Kidney (tissue), 14 donors: Measurements from ENCODE around the gene ALDH1B1. TPM values are rescaled to one million over a fixed set of nuclear protein-coding genes. Genes with fewer than 3 reads are reported as not detected.

ENCODE experiments used
- DNase-seq, 5 donors: peaks; one replicate each; pipeline ENCODE4 v3.0.0-alpha.2; 2013 to 2020
- FAIRE-seq: peaks from 2 replicates; lab custom pipeline; 2012; peaks lifted over from hg19 to GRCh38; lab: Jason Lieb, UNC
- H3K27ac ChIP-seq, 2 donors: one replicate each; pipeline ENCODE4 v1.7.0; 2013; ENCODE audit warnings: low read depth in 2 of 2, low read length in 2 of 2, inconsistent platforms in 1 of 2
- H3K27me3 ChIP-seq: one replicate; pipeline ENCODE4 v1.7.1; 2013; ENCODE audit warnings: low read length, inconsistent platforms; ENCODE audit not compliant: control insufficient read depth, insufficient read depth
- H3K36me3 ChIP-seq, 3 donors: one replicate each; pipeline versions ENCODE4 v1.7.0 to v1.7.1; 2013; ENCODE audit warnings: low read length in 3 of 3, control low read depth in 1 of 3, inconsistent platforms in 1 of 3; ENCODE audit not compliant: insufficient read depth in 3 of 3, control insufficient read depth in 2 of 3
- H3K4me1 ChIP-seq, 3 donors: one replicate each; pipeline versions ENCODE4 v1.7.0 to v1.7.1; 2013; ENCODE audit warnings: low read length in 3 of 3, inconsistent platforms in 1 of 3, low read depth in 1 of 3; ENCODE audit not compliant: control insufficient read depth in 2 of 3, insufficient read depth in 2 of 3
- H3K4me3 ChIP-seq, 3 donors: one replicate each; pipeline versions ENCODE4 v1.7.0 to v1.8.1; 2013; ENCODE audit warnings: low read length in 3 of 3, control low read depth in 1 of 3, inconsistent platforms in 1 of 3
- H3K9ac ChIP-seq, 3 donors: one replicate each; pipeline versions ENCODE4 v1.7.0 to v1.7.1; 2013; ENCODE audit warnings: low read length in 3 of 3, control low read depth in 1 of 3, inconsistent platforms in 1 of 3
- H3K9me3 ChIP-seq, 3 donors: one replicate each; pipeline versions ENCODE4 v1.7.0 to v1.7.1; 2013; ENCODE audit warnings: low read length in 3 of 3, control low read depth in 1 of 3, inconsistent platforms in 1 of 3; ENCODE audit not compliant: control insufficient read depth in 2 of 3, insufficient read depth in 1 of 3
- intact Hi-C: fragments of 100-400 bp; cut with DNase I; formaldehyde crosslinking; loops from one replicate; pipeline ENCODE4 v1.11.1; 2022
- polyA plus RNA-seq: library from polyadenylated mRNA; stranded (reverse); fragments of 350-450 nt; fragmentation: Illumina TruSeq; extraction: RNeasy Lipid Tissue Mini Kit (QIAGEN cat#74804); gene quantifications from one replicate; pipeline ENCODE4 v1.2.3, GENCODE V29; 2014; ENCODE audit warnings: low read depth, low replicate concordance; ENCODE audit not compliant: insufficient read depth
- total RNA-seq: library from RNA; stranded (reverse); fragmentation: NEBNext Ultra II Directional; extraction: Animal tissue kit (Norgen Biotek cat#: 25700); gene quantifications from one replicate; pipeline ENCODE4 v1.2.1, GENCODE V29; 2021
- TF ChIP-seq, protein P1 (sequence below): IDR thresholded peaks from 3 replicates; pipeline ENCODE4 v1.5.1; 2012; ENCODE audit warnings: mild to moderate bottlenecking, moderate library complexity, borderline replicate concordance; ENCODE audit not compliant: insufficient read depth; ENCODE audit errors: extremely low read depth
- donor health status: control.
- donor health status: control.
- donor health status: control.
- donor health status: control.
- donor health status: control.
- donor health status: DM: yes; HTN: yes; CAD: no.
- donor health status: Normal renal cell carcinoma (clear cell type).

ALDH1B1 gene
- total and polyA plus RNA-seq, 2 donors from 2014 or later = 37.7 to 74.7 TPM

DNA sequence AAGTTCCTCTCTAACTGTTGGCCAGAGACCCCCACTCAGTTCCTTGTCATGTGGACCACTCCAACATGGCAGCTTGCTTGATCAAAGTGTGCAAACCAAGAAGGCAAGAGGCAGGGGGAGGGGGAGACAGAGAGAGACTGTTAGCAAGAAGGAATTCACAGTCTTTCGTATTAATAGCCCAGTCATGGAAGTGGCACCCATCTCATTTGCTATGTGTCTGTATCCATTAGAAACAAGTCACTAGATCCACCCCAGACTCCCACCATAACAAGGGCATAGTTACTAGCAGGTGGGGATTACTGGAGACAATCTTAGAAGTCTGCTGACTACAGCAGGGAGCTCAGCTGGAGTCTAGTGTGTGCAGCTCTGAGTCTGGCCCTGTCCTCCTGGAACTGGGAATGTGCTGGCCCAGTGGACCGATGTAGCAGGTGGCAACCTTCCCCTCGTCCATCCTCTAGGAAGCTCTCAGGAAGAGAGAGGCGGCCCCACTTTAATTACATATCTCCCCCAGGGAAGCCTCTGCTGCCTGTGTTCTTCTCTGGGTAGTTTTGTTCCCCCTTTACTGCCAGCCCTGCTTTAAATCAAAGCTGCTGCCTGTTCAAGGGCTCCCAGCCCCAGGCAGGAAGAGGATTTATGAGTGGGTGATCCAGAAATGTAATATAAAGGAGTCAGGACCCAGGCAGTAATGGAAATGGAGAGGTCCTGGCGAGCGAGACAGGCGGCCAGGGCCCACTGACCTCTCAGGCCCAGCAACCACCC is 47.8 kb upstream of the ALDH1B1 start:
- Histone ChIP-seq H3K4me3 (no peak overlapping the region), H3K27me3 (no peaks in the 10 kb centered on the region), H3K9me3 (no peaks in the 10 kb centered on the region), H3K36me3 (no peaks in the 10 kb centered on the region), H3K4me1 (no peaks in the 10 kb centered on the region), H3K9ac (no peak overlapping the region), H3K27ac (no peak overlapping the region)
- intact Hi-C loops = no loop called here
- TF ChIP-seq, protein P1, sequence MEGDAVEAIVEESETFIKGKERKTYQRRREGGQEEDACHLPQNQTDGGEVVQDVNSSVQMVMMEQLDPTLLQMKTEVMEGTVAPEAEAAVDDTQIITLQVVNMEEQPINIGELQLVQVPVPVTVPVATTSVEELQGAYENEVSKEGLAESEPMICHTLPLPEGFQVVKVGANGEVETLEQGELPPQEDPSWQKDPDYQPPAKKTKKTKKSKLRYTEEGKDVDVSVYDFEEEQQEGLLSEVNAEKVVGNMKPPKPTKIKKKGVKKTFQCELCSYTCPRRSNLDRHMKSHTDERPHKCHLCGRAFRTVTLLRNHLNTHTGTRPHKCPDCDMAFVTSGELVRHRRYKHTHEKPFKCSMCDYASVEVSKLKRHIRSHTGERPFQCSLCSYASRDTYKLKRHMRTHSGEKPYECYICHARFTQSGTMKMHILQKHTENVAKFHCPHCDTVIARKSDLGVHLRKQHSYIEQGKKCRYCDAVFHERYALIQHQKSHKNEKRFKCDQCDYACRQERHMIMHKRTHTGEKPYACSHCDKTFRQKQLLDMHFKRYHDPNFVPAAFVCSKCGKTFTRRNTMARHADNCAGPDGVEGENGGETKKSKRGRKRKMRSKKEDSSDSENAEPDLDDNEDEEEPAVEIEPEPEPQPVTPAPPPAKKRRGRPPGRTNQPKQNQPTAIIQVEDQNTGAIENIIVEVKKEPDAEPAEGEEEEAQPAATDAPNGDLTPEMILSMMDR = no peak
- FAIRE-seq (no peak), DNase-seq (no peak)

DNA sequence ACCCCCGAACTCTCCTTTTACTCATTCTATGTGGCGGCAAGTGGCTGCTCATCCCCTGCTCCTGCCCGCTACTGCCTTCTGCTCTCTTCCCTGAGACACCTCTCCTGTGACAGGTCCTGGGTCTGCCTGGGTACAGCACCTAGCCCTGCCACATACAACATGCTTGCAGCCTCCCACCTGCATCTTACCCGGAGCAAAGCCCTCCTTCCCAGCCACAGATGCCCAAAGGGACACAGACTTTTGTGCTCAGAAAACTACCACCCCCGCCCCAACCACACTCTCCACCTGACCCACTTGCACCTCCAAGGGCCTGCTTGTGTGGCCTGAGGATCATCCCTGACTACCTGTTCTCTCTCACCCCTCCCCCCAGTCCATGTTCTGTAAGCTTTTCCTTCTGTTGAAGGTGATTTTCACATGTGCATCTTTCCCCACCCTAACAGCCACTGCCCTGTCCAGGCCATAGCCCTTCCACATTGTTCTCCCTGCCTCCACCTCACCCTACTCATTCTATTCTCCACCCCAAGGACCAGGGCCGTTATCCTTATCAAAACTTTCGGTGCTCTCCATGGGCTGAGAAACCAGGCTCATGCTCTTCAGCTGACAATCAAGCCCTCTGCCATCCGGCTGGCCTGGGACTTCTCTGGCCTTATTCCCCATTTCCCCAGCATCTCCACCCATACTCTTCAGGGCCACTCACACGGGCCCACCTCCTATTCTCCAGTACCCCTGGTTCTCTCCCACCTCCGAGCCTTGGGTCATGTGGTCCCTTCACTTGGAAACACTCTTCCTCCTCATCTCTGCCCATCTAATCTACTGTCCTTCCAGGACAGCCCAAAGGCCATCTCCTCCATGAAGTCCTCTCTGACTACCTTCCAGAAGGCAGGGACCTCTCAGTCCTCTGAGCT is 46.4 kb upstream of the ALDH1B1 start:
- TF ChIP-seq, protein P1 = no peak
- H3K27me3 ChIP-seq = no peaks in the 10 kb centered on the region
- no peak overlapping the region for H3K27ac ChIP-seq
- no peak overlapping the region for H3K4me3 ChIP-seq
- no peak overlapping the region for H3K9ac ChIP-seq
- H3K36me3 ChIP-seq = no peaks in the 10 kb centered on the region
- intact Hi-C loops = no loop called here
- H3K9me3 ChIP-seq = no peaks in the 10 kb centered on the region
- no peak for DNase-seq
- FAIRE-seq = no peak
- no peaks in the 10 kb centered on the region for H3K4me1 ChIP-seq

DNA sequence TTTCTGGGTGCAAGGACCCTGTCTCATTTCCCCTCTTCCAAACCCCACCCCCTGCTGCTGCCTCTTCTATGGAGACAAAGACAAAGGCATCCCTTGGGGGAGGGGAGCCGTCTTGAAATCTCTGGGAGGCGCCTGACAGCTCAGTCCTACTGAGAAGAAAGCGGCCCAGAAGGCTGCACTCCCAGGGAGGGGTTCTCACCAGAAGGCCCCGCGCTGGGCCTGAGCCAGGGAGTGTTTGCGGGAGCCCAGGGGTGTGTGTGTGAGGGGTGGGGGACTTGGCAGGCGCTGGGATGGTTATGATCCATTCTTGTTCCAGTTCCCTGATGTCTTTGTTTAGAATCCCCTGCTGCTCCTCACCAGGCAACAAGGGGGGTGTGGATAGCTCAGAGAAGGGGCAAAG is 45.7 kb upstream of the ALDH1B1 start:
- DNase-seq (no peak), FAIRE-seq (no peak)
- intact Hi-C loops = no loop called here
- no peak overlapping the region for H3K27ac ChIP-seq
- TF ChIP-seq, protein P1 = no peak
- H3K9me3 ChIP-seq = no peaks in the 10 kb centered on the region
- no peak overlapping the region for H3K9ac ChIP-seq
- no peaks in the 10 kb centered on the region for H3K27me3 ChIP-seq
- H3K4me1 ChIP-seq = no peaks in the 10 kb centered on the region
- no peaks in the 10 kb centered on the region for H3K36me3 ChIP-seq
- no peak overlapping the region for H3K4me3 ChIP-seq
